GM23338 (cell line): ENCODE data around the gene VIPR1. TPM values are rescaled to one million over a fixed set of nuclear protein-coding genes. Genes with fewer than 3 reads are reported as not detected.

Experiments
- ETS1 ChIP-seq: IDR thresholded peaks from 2 replicates; pipeline ENCODE4 v1.6.1; 2016; ENCODE audit warnings: antibody characterized with exemption
- EZH2 ChIP-seq: fragments of 200-600 bp; sonication (generic); IDR thresholded peaks from one replicate; pipeline ENCODE4 v1.8.0; 2017; ENCODE audit warnings: antibody characterized with exemption, mild to moderate bottlenecking, low read depth; ENCODE audit not compliant: unreplicated experiment
- JUNB ChIP-seq: IDR thresholded peaks from one replicate; pipeline ENCODE4 v1.6.1; 2016; ENCODE audit warnings: antibody characterized with exemption; ENCODE audit not compliant: unreplicated experiment
- POLR2AphosphoS5 ChIP-seq: IDR thresholded peaks from 2 replicates; pipeline ENCODE4 v1.6.1; 2016; ENCODE audit warnings: antibody characterized with exemption, low read depth
- ZNF462 ChIP-seq: fragments of 250-450 bp; sonication (Bioruptor Pico); IDR thresholded peaks from 2 replicates; pipeline ENCODE4 v1.5.0; 2020; ENCODE audit warnings: mild to moderate bottlenecking, moderate library complexity
- polyA plus RNA-seq: library from polyadenylated mRNA; unstranded; fragments of >200 nt; fragmentation: Nextera tagmentation; extraction: Ambion mirVana; gene quantifications from 2 replicates; pipeline ENCODE4 v1.2.1, GENCODE V29; 2016
- total RNA-seq: library from RNA; depleted of rRNA; stranded (reverse); fragments of >200 nt; shearing (Covaris generic); gene quantifications from 2 replicates; pipeline ENCODE4 v1.2.3, GENCODE V29; 2014
- TF ChIP-seq, protein P1 (sequence below): IDR thresholded peaks from one replicate; pipeline ENCODE4 v1.6.1; 2018; ENCODE audit warnings: antibody characterized with exemption; ENCODE audit not compliant: unreplicated experiment

VIPR1 gene
- total and polyA plus RNA-seq, 2 experiments from 2014 or later = 6.3 to 19.3 TPM

DNA sequence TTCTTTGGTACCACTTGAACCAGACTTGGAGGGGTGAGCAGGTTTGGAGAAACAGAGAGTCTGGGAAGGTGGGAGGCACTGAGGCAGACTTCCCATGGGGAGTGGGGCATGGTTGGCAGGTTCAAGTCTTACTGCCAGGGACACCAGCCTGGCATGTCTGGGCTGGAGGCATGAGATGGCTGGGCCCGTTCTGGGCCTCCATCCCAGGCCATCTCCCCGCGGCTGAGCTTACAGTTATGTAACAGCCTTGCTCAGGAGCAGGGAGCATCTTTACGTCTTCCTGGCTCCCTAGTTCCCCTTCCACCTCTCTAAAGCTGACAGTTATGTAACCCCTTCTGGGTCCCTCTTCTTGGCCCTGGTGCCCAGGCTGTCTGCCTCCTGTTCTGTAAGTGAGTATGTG lies 12.4 kb downstream of the VIPR1 start (continued):
- no peak for TF ChIP-seq ZNF462 (CRISPR knock-in tag)
- no peak for TF ChIP-seq POLR2AphosphoS5
- no peak for TF ChIP-seq ETS1
- TF ChIP-seq, protein P1, sequence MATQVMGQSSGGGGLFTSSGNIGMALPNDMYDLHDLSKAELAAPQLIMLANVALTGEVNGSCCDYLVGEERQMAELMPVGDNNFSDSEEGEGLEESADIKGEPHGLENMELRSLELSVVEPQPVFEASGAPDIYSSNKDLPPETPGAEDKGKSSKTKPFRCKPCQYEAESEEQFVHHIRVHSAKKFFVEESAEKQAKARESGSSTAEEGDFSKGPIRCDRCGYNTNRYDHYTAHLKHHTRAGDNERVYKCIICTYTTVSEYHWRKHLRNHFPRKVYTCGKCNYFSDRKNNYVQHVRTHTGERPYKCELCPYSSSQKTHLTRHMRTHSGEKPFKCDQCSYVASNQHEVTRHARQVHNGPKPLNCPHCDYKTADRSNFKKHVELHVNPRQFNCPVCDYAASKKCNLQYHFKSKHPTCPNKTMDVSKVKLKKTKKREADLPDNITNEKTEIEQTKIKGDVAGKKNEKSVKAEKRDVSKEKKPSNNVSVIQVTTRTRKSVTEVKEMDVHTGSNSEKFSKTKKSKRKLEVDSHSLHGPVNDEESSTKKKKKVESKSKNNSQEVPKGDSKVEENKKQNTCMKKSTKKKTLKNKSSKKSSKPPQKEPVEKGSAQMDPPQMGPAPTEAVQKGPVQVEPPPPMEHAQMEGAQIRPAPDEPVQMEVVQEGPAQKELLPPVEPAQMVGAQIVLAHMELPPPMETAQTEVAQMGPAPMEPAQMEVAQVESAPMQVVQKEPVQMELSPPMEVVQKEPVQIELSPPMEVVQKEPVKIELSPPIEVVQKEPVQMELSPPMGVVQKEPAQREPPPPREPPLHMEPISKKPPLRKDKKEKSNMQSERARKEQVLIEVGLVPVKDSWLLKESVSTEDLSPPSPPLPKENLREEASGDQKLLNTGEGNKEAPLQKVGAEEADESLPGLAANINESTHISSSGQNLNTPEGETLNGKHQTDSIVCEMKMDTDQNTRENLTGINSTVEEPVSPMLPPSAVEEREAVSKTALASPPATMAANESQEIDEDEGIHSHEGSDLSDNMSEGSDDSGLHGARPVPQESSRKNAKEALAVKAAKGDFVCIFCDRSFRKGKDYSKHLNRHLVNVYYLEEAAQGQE = no peak
- no peak for TF ChIP-seq EZH2
- no peak for TF ChIP-seq JUNB
